Transverse colon (tissue), 4 donors: Measurements from ENCODE around the gene NOP16. TPM values are rescaled to one million over a fixed set of nuclear protein-coding genes. Genes with fewer than 3 reads are reported as not detected.

Experiments used
- DNase-seq: peaks from one replicate; pipeline ENCODE4 v3.0.0-alpha.2; 2019
- H3K27ac ChIP-seq, 4 donors: fragments of 200-600 bp; sonication (generic); 2 replicates each; pipeline ENCODE4 v1.5.1; 2016 to 2018; ENCODE audit warnings: inconsistent platforms in 4 of 4
- H3K27me3 ChIP-seq: fragments of 200-600 bp; sonication (generic); 2 replicates; pipeline ENCODE4 v1.5.1; 2017; ENCODE audit warnings: inconsistent platforms
- H3K36me3 ChIP-seq, 4 donors: fragments of 200-600 bp; sonication (generic); 2 replicates each; pipeline ENCODE4 v1.5.1; 2017 to 2019; ENCODE audit warnings: inconsistent platforms in 4 of 4
- H3K4me1 ChIP-seq, 4 donors: fragments of 200-600 bp; sonication (generic); 2 replicates each; pipeline ENCODE4 v1.5.1; 2017 to 2020; ENCODE audit warnings: inconsistent platforms in 4 of 4
- H3K4me3 ChIP-seq, 4 donors: fragments of 200-600 bp; sonication (generic); 1 replicate in 1 of 4; 2 replicates in 3 of 4; pipeline versions ENCODE4 v1.5.1 to v1.6.1; 2017 to 2019; ENCODE audit warnings: inconsistent platforms in 4 of 4
- H3K9me3 ChIP-seq, 2 donors: fragments of 200-600 bp; sonication (generic); 2 replicates each; pipeline ENCODE4 v1.5.1; 2017 to 2019; ENCODE audit warnings: inconsistent platforms in 2 of 2
- CTCF ChIP-seq, 5 experiments: fragments of 200-600 bp in 3 of 5; fragments of 450-650 bp in 2 of 5; sonication (generic) in 3 of 5; IDR thresholded peaks; 1 replicate in 2 of 5; 2 replicates in 3 of 5; pipeline ENCODE4 v1.5.1; 2016 to 2017; ENCODE audit warnings: antibody characterized with exemption in 5 of 5, inconsistent platforms in 3 of 5, mild to moderate bottlenecking in 2 of 5, moderate library complexity in 1 of 5
- EP300 ChIP-seq: sonication (generic); formaldehyde crosslinking; IDR thresholded peaks from one replicate; pipeline ENCODE4 v1.6.1; 2017; ENCODE audit warnings: antibody characterized with exemption, low read depth
- POLR2A ChIP-seq: fragments of 450-650 bp; IDR thresholded peaks from one replicate; pipeline ENCODE4 v1.6.1; 2016; ENCODE audit warnings: antibody characterized with exemption, mild to moderate bottlenecking, moderate library complexity
- POLR2AphosphoS5 ChIP-seq, 3 donors: sonication (generic); formaldehyde crosslinking; IDR thresholded peaks; one replicate each; pipeline ENCODE4 v1.6.1; 2016; ENCODE audit warnings: antibody characterized with exemption in 3 of 3
- WGBS, 2 donors: methylation state at CpG; one replicate each; pipeline ENCODE4 v1.1.5; 2018; ENCODE audit warnings: low coverage in 1 of 2; 5-methylcytosine and 5-hydroxymethylcytosine counted together
- in situ Hi-C, 4 donors: fragments of 200-750 bp; cut with MboI; loops; one replicate each; pipeline versions ENCODE4 v1.15.0 to v1.15.1; 2017; ENCODE audit warnings: low sequenced_read_pairs in 3 of 4, low pct_ligation_motif_present in 1 of 4, low pct_unique_long_range_greater_than_20kb in 1 of 4
- intact Hi-C: fragments of 100-400 bp; cut with DNase I; formaldehyde crosslinking; loops from one replicate; pipeline ENCODE4 v1.15.1; 2023; ENCODE audit warnings: low total_unique reads
- total RNA-seq, 4 donors: library from RNA; depleted of rRNA; stranded (reverse); fragments of >200 nt; gene quantifications; one replicate each; pipeline ENCODE4 v1.1.0, GENCODE V29; 2016

The NOP16 gene
- total RNA-seq, 4 donors from 2014 or later: 1.8 to 12.7 (median 8.5) TPM

DNA sequence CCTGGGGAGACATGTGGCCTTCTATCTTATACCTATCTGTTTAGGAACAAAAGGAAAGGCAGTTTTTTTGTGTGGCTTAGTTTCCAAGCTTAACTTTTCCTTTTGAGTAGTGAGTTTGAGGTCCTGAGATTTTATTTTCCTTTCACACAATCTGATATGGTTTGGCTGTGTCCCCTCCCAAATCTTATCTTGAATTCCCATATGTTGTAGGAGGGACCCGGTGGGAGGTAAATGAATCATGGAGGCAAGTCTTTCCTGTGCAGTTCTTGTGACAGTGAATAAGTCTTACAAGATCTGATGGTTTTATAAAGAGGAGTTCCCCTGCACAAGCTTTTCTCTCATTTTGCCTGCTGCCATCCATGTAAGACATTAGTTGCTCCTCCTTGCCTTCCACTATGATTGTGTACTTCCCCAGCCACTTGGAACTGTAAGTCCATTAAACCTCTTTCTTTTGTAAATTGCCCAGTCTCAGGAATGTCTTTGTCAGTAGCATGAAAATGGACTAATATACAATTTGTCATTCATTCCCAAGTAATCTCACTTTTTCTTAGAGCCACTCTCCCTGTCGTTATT, 32.7 kb upstream of the NOP16 start:
- Histone ChIP-seq H3K4me3 (no peak overlapping the region), H3K4me1 (peaks cover 7 to 16% (median 8%) of the 10 kb centered on the region in 4 donors), H3K36me3 (no peaks in the 10 kb centered on the region), H3K27me3 (no peaks in the 10 kb centered on the region), H3K9me3 (no peaks in the 10 kb centered on the region), H3K27ac (no peak overlapping the region)
- WGBS, 2 donors: 62 to 74% methylated on average over 2 of the region's 2 CpGs
- in situ Hi-C loops (loop anchor here in 1 of 4 donors (25.0 kb wide), 1 partner anchor 166 kb away; no protein-coding TSS in a partner anchor), intact Hi-C loops (no loop called here)
- TF ChIP-seq CTCF (IDR thresholded peaks at IDR 0.05) (no peak), POLR2A (no peak), EP300 (no peak), POLR2AphosphoS5 (IDR thresholded peaks at IDR 0.05) (no peak)
- DNase-seq: no peak

- Histone ChIP-seq H3K4me3 (no peak overlapping the region), H3K27me3 (no peaks in the 10 kb centered on the region), H3K36me3 (no peaks in the 10 kb centered on the region), H3K9me3 (no peaks in the 10 kb centered on the region), H3K27ac (no peak overlapping the region), H3K4me1 (peaks cover 8 to 22% (median 13%) of the 10 kb centered on the region in 4 donors)
- 85 to 89% methylated on average over 5 of the region's 5 CpGs for WGBS, 2 donors
- TF ChIP-seq EP300: no peak
- TF ChIP-seq CTCF (IDR thresholded peaks at IDR 0.05): no peak
- TF ChIP-seq POLR2AphosphoS5 (IDR thresholded peaks at IDR 0.05): no peak
- no peak for TF ChIP-seq POLR2A
- no peak for DNase-seq
- in situ Hi-C loops: loop anchor here in 1 of 4 donors (25.0 kb wide), 1 partner anchor 167 kb away; no protein-coding TSS in a partner anchor
- intact Hi-C loops: no loop called here
These were observed 31.7 kb upstream of the NOP16 start for GRCh38 chr5:176420086-176420485.

DNA sequence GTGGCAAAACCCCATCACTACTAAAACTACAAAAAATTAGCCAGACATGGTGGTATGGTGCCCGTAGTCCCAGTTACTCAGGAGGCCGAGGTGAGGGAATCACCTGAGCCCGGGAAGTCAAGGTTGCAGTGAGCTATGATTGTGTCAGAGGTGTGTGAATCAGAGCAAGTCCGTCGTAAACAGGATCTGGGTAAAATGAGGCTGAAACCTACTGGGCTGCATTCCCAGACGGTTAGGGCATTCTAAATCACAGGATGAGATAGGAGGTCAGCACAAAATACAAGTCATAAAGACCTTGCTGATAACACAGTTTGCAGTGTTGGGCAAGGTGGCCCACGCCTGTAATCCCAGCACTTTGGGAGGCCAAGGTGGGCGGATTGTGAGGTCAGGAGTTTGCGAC, 29.9 kb upstream of the NOP16 start:
- no peak for TF ChIP-seq EP300
- peak in 1 of 3 donors; percentile 45 for TF ChIP-seq POLR2AphosphoS5 (IDR thresholded peaks at IDR 0.05)
- no peak for TF ChIP-seq CTCF (IDR thresholded peaks at IDR 0.05)
- intact Hi-C loops: no loop called here
- peak; percentile 61 for DNase-seq
- Histone ChIP-seq H3K9me3 (no peaks in the 10 kb centered on the region), H3K36me3 (no peaks in the 10 kb centered on the region), H3K27me3 (no peaks in the 10 kb centered on the region), H3K4me3 (no peak overlapping the region), H3K27ac (peak overlapping the region in 1 of 4 donors; percentile 8), H3K4me1 (peaks cover 5 to 34% (median 31%) of the 10 kb centered on the region in 4 donors)
- 65 to 69% methylated on average over 6 to 9 of the region's 9 CpGs for WGBS, 2 donors
- in situ Hi-C loops: loop anchor here in 2 of 4 donors (10.0 to 25.0 kb wide), 2 partner anchors 157 to 169 kb away; no protein-coding TSS in a partner anchor

DNA sequence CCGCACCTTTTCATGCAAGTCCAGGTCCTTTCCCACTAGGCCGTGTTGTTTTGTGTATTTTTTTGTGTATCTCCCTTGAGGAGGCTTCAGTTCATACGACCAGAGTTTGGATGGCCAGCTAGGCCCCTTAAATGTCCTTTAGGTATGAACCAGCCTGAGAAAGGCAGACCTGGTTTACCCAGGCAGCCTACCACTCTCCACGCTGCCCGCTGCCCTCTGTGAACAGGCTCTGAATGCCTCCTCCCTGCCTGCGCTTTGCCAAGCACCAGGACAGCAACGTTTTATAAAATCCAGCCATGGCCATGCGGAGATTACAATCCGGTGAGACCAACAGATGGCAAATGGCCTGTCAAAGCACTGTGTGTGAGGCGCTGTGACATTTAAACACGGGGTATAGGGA, 28.6 kb upstream of the NOP16 start:
- in situ Hi-C loops: loop anchor here in 2 of 4 donors (10.0 to 25.0 kb wide), 2 partner anchors 158 to 170 kb away; no protein-coding TSS in a partner anchor
- peak overlapping the region; percentile 93 to 97 (median 94) for H3K27ac ChIP-seq
- TF ChIP-seq POLR2AphosphoS5 (IDR thresholded peaks at IDR 0.05) (no peak), CTCF (IDR thresholded peaks at IDR 0.05) (peak in 1 of 5 experiments; percentile 0), POLR2A (no peak)
- no peak for DNase-seq
- intact Hi-C loops: no loop called here
- H3K4me3 ChIP-seq: peak overlapping the region in 3 of 4 donors; percentile 80 to 93 (median 84)
- no peaks in the 10 kb centered on the region for H3K27me3 ChIP-seq
- no peaks in the 10 kb centered on the region for H3K36me3 ChIP-seq
- 82 to 90% methylated on average over 10 to 11 of the region's 11 CpGs for WGBS, 2 donors
- no peaks in the 10 kb centered on the region for H3K9me3 ChIP-seq
- peaks cover 5 to 45% (median 37%) of the 10 kb centered on the region in 4 donors for H3K4me1 ChIP-seq
